A204.1 (cell line): ENCODE data around the gene XDH.

Source experiments
- FAIRE-seq: peaks from 2 replicates; lab custom pipeline; 2012; peaks lifted over from hg19 to GRCh38; lab: Jason Lieb, UNC

XDH gene

DNA sequence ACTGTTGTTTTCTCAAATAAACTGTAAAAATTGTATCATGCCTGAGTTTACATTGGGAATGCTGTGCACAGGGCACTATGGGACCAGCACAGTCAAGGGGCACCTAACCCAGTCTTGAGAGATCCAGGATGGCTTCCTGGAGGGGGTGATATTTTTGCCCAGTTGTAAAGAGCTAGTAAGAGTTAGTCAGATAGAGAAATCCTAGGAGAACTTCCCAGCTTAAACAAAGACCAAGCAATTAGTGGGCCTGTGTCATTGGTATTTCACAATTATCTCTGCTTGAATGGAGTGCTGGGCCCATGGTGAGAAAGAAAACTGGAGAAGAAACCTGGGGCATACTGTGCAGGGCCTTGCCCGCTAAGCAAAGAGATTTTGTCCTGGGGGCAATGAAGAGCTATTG is 12.2 kb downstream of the XDH start:
- FAIRE-seq, result no peak

DNA sequence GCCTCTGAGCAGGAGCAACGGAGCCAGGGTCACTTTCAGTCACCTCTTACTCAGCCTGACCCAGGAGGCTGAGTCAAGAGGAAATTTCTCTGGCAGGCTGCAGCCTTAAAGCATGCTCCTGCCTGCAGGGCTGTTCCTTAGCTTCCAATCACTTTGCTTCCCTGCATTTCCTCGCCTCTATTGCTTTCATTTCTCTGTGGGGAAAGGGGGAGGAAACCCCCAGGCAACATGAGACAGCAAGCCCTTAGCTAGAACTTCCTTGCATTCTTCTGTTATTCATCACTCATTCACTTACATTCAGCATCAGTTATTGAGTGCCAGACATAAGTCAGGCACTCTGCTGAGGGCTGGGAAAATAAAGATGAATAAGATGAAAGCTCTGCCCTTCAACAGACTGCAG is 13.0 kb downstream of the XDH start:
- no peak for FAIRE-seq

- no peak for FAIRE-seq
Measured at GRCh38 chr2:31398881-31399280, 15.7 kb downstream of the XDH start.

GRCh38 chr2:31397094-31397493 is 17.4 kb downstream of the XDH start:
- no peak for FAIRE-seq

DNA sequence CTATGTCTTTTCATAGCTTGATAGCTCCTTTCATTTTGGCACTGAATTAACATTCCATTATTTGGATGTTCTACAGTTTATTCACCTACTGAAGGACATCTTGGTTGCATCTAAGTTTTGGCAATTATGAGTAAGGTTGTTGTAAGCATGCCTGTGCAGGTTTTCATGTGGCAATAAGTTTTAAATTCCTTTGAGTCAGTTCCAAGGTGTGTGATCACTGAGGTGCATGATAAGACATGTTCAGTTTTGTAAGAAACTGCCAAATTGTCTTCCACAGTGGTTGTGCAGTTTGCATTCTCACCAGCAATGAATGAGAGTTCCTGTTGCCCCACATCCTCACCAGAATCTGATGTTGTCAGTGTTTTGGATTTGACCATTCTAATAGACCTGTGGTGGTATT is 24.2 kb downstream of the XDH start:
- FAIRE-seq, result no peak

DNA sequence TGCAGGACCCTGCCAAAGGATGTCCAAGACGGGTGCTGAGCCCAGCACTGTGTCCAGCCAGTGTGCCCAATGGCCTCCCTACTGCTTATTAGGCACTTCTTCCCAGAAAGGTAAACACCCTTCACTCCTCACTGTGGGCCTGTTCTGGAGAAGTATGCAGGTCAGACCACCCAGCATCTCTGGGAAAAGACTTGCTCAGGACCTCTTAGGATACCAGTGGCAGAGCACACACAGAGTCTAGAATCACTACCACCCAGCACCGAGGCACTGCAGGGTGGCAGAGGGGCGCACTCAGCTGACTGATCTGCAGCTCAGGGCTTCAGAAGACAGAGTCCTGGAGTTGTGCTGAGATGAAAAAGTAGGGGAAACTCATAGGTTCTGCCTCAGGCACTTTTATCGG is 25.8 kb downstream of the XDH start:
- no peak for FAIRE-seq

DNA sequence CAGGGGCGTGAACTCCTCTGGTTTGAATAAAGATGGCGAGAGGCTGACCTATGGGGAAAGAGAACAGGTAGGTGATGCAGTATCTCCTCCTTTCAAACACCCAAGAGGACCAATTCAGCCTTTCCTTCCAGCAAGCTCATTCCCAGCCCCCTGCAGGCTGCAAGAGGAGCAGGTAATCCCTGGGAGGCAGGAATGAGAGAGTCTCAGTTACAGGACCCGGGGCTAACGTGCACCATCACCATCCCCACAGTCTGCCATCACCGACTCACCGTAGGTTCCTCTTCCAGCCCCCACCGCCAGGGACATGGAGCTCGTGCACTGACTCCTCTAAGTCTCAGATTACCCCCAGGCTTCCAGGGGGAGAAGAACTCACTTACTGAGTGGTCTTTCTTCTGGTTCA is 26.7 kb downstream of the XDH start:
- FAIRE-seq, result no peak

DNA sequence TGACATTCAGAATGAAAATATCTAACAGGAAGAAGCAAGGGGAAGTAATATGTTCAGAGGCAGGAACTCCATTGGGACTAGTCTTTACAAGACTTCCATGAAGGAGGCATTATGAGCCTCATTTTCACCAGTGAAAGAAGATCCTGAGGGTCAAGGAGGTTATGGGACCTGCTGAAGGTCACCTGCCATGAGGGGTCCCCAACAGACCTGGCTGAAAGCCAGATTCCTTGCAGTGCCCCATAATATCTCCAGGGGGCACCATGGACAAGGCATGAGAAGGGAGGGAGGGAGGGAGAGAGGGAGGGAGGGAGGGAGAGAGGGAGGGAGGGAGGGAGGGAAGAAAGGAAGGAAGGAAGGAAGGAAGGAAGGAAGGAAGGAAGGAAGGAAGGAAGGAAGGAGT is 27.9 kb downstream of the XDH start:
- no peak for FAIRE-seq

GRCh38 chr2:31386172-31386571 is 28.4 kb downstream of the XDH start:
- no peak for FAIRE-seq

GRCh38 chr2:31384771-31385276 is 29.7 kb downstream of the XDH start:
- no peak for FAIRE-seq

DNA sequence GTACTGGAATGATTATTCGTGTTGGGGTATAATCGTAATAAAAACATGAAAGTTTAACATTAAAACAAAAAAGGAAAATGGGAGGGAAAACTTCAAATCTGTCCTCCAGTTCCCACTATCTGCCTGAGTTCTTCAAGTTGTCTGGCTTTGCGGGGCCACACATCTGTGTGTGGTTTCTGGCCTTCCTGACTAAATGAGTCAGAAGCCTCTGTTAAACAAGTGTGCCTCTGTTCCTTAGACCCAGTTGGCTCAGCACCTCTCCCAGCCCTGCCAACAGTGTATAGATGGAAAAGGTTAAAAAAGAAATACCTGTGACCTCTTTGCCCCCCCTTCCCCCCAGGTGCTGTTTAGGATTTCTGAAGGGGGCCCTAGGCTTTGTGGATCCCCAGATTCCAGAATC is 30.2 kb downstream of the XDH start:
- FAIRE-seq, result no peak

- no peak for FAIRE-seq
Measured at GRCh38 chr2:31383471-31384153, 30.9 kb downstream of the XDH start.

DNA sequence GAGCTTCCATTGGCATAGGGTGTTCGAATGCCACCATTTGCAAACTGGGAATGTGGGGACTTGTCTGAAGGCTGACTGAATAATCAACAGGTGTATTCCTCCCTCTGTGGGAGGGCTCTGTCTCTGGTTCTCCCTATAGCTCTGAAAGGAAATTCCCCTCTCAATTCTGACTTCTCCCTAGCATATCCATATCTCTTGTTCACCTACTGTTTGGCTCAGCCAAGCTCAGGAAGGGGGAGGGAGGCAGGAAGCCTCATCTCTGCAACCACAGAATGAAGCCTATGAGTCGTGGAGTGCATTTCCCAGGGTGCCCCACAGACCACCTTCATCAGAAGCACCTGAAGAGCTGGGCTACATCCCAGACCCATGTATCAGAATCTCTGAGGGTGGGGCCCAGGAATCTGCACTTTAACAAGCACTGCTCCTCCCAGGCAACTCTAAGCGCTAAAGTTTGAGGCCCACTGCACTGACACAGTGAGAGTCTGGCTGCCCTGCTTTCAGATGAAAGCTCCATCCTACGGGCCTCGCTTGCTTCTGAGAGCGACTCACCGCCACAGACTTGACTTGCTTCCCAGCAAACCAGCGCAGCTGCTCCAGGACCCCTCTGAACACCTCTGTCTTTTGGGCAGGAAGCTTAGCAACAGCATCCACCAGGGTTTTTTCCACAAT is 32.0 kb downstream of the XDH start:
- FAIRE-seq, result no peak

GRCh38 chr2:31381601-31382000 is 32.9 kb downstream of the XDH start:
- FAIRE-seq, result no peak

- no peak for FAIRE-seq
Measured at GRCh38 chr2:31380243-31380642, 34.3 kb downstream of the XDH start.

- no peak for FAIRE-seq
Measured at GRCh38 chr2:31379747-31380146, 34.8 kb downstream of the XDH start.

DNA sequence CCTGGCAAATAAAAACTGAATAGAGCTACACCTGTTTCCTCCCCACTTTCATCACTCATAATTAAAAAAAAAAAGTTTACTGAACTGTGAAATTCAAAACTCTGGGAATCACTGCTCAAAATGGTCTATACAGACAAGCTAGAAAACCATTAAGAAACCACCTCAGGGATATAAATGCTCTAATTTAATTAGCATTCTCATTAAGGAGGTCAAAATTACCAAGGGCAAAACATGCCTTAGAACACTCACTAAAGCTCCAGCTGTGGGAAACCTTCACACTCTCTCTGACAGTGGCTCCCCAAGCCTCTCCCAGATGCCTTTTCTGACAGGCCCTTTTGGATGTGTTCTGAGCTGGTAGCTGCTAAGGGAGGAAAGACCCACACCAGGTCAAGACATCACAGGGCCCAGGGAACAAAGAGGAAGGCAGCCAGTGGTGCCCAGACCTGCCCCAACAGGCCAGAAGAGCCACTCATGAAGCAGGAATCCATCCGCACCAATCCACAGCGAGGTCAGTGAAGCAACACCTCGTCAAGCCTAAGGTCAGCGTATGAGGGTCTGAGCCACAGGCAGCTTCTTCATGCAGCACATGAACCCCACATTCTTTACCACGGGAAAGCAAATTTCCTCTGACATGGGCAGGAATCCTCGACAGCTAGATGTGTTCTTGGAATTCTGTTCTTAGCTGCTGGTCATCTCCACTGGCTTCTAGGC is 35.6 kb downstream of the XDH start:
- no peak for FAIRE-seq

DNA sequence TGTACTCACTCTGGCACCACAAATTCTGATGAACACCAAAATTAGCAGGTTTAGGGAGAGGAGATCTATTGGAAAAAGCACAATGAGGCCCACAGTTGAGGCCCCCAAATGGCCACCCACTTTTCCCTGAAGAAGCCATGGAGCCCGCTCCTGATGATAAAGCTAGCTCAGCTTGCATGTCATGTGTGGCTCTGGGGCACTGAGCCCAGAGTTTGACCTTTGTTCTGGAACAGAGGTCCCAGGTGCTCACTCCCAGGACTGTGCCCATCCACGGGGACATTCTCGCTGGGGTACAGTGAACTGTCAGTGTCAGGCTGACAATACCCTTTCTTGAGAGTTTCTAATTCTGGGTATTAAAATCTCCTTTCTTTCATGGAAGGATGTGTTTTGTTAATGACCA is 36.2 kb downstream of the XDH start:
- FAIRE-seq, result no peak

- no peak for FAIRE-seq
Measured at GRCh38 chr2:31373127-31373526, 41.4 kb downstream of the XDH start.

- FAIRE-seq, result no peak
Measured at GRCh38 chr2:31372097-31372496, 42.4 kb downstream of the XDH start.

DNA sequence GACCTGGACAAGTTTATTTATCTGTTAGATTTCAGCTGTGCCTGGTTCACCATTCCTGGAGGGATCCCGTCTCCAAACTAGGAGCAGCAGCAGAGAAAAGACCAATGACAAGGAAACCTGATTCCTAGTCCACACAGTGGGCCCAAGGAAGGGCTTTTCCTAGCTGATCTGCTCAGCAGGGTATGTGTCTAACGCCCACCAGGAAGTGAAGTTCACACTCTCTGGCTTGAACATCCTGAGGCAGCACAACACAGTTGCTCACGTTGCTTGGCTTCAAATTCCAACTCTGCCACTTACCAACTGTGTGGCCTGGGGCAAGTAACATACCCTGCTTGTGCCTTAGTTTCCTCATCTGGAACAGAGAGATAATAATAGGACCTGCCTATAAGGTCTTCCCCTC is 42.9 kb downstream of the XDH start:
- FAIRE-seq, result no peak

DNA sequence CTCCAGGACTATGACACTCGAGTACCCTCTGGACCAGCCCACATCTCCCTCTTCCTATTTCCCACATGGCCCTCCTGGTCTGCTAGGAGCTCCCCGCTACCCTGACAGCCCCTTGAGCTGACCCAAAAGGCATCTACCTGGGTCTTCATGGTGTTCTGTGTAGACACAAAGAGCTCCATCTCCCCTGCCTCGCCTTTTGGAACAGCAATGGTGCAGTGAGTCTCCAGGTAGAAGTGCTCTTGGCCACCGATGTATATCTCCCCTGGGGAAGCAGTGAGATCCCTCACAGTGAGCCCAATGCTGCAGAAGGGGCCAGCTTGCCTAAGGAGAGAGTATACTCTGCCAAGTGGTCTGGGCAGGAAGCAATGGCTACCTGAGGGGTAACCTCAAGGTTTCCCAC is 47.8 kb downstream of the XDH start:
- no peak for FAIRE-seq

DNA sequence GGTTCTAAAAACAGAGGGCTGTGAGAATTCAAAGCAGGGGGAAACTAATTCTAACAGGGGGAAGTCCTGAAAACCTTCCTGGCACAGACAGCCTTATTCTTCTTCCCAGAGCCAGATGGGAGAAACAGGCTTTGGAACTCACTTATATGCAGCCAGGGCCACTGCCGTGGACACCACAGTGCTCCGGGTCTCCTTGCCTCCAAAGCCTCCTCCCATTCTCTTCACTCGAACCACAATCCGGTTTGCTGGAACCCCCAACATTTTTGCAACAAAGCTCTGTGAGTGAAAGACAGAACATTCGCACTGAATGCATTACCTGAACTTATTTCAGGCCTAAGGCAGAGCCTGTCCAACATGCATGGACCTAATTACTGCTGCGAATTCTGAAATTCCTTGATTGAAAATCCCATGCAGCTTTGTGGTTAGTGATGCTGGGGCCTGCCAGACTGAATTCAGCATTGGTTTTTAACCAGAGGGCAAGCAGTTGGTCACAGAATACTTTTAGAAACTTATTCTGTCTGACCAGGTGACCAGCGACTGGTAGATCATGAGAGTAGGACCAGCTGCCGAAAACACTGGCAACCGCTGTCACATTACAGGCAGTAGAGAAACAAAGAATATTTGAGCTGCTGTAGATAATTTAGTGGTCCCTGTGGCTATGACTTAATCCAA is 48.6 kb downstream of the XDH start:
- FAIRE-seq, result no peak
